ENCODE measurements around the gene PLAA.

- TF ChIP-seq CTCF (conservative IDR thresholded peaks at IDR 0.05; ENCODE audit: low read length) (no peak), EZH2phosphoT487 (IDR thresholded peaks at IDR 0.05; ENCODE audit: borderline replicate concordance) (no peak)
Observed at GRCh38 chr9:26971721-26972120, 24.7 kb upstream of the PLAA start.

All from Loucy (cell line).